Lung (tissue), 12 donors: ENCODE results near the gene OSBPL2. TPM values are rescaled to one million over a fixed set of nuclear protein-coding genes. Genes with fewer than 3 reads are reported as not detected.
A peak's percentile ranks its signal among the peaks of the same experiment; 100 is the strongest.

Source experiments
- ATAC-seq: fragments of 200-7000 bp; cut with Tn5 transposase; one replicate; pipeline ENCODE4 v1.9.1; 2020; ENCODE audit warnings: moderate number of reproducible peaks; ENCODE audit not compliant: insufficient read depth, low FRiP score
- DNase-seq, 3 donors: peaks; one replicate each; pipeline ENCODE4 v3.0.0-alpha.2; 2013 to 2017
- H3K27ac ChIP-seq, 2 donors: one replicate each; pipeline ENCODE4 v1.5.1; 2013; ENCODE audit warnings: mild to moderate bottlenecking in 2 of 2, moderate library complexity in 2 of 2, control low read depth in 1 of 2, inconsistent platforms in 1 of 2, low read depth in 1 of 2, low read length in 1 of 2
- H3K27me3 ChIP-seq, 3 donors: one replicate each; pipeline ENCODE4 v1.5.1; 2013; ENCODE audit warnings: low read length in 2 of 3; ENCODE audit not compliant: control insufficient read depth in 3 of 3, insufficient read depth in 3 of 3
- H3K36me3 ChIP-seq, 4 donors: one replicate each; pipeline ENCODE4 v1.5.1; 2013; ENCODE audit warnings: low read length in 4 of 4, mild to moderate bottlenecking in 1 of 4, moderate library complexity in 1 of 4; ENCODE audit not compliant: control insufficient read depth in 4 of 4, insufficient read depth in 4 of 4
- H3K4me1 ChIP-seq, 5 donors: one replicate each; pipeline ENCODE4 v1.5.1; 2013; ENCODE audit warnings: low read length in 5 of 5, mild to moderate bottlenecking in 2 of 5, moderate library complexity in 1 of 5; ENCODE audit not compliant: control insufficient read depth in 5 of 5, insufficient read depth in 5 of 5
- H3K4me3 ChIP-seq: one replicate; pipeline ENCODE4 v1.5.1; 2013; ENCODE audit warnings: mild to moderate bottlenecking, control low read depth, moderate library complexity
- H3K9ac ChIP-seq, 2 donors: one replicate each; pipeline ENCODE4 v1.5.1; 2013; ENCODE audit warnings: low read length in 2 of 2, control low read depth in 1 of 2; ENCODE audit not compliant: insufficient read depth in 1 of 2
- H3K9me3 ChIP-seq, 4 donors: one replicate each; pipeline ENCODE4 v1.5.1; 2013; ENCODE audit warnings: low read length in 3 of 4, mild to moderate bottlenecking in 1 of 4, moderate library complexity in 1 of 4; ENCODE audit not compliant: control insufficient read depth in 4 of 4, insufficient read depth in 3 of 4
- CTCF ChIP-seq: IDR thresholded peaks from 2 replicates; pipeline ENCODE4 v1.5.1; 2012; ENCODE audit warnings: mild to moderate bottlenecking; ENCODE audit errors: control extremely low read depth, extremely low read depth
- WGBS, 2 donors: extraction: QIAGEN DNeasy Blood & Tissue Kit; methylation state at CpG; one replicate each; pipeline ENCODE4 v1.1.7; 2013; 5-methylcytosine and 5-hydroxymethylcytosine counted together
- polyA plus RNA-seq, 2 donors: library from polyadenylated mRNA; stranded (reverse); fragments of 200-250 nt; gene quantifications; one replicate each; pipeline ENCODE4 v1.2.1, GENCODE V29; 2013
- total RNA-seq, 2 donors: library from RNA; depleted of rRNA in 1 of 2; stranded (reverse); fragments of >200 nt in 1 of 2; gene quantifications; one replicate each; pipeline ENCODE4 v1.2.1, GENCODE V29; 2014 to 2021
- donor health status: control.
- donor health status: control.
- donor health status: Bipolar disorder and iron deficiency.
- donor health status: healthy.
- donor health status: DM: yes; HTN: yes; CAD: no.

Gene OSBPL2
- total and polyA plus RNA-seq, 4 donors: 13.2 to 48.0 (median 27.7) TPM

- Histone ChIP-seq H3K4me1 (peaks cover 0 to 11% (median 0%) of the 10 kb centered on the region in 5 donors), H3K27me3 (no peaks in the 10 kb centered on the region), H3K4me3 (no peak overlapping the region), H3K9ac (no peak overlapping the region), H3K27ac (no peak overlapping the region), H3K36me3 (peaks cover 4 to 53% (median 28%) of the 10 kb centered on the region in 4 donors), H3K9me3 (no peaks in the 10 kb centered on the region)
- TF ChIP-seq CTCF: no peak
- WGBS, 2 donors: 94 to 95% methylated on average over 6 of the region's 6 CpGs
- ATAC-seq (no peak), DNase-seq (no peak)
Observed at GRCh38 chr20:62284448-62284847, 46.1 kb downstream of the OSBPL2 start.

GRCh38 chr20:62285151-62285550 lies 46.8 kb downstream of the OSBPL2 start:
- Histone ChIP-seq H3K4me1 (peaks cover 0 to 11% (median 0%) of the 10 kb centered on the region in 5 donors), H3K27me3 (no peaks in the 10 kb centered on the region), H3K4me3 (no peak overlapping the region), H3K9me3 (no peaks in the 10 kb centered on the region), H3K9ac (no peak overlapping the region), H3K36me3 (peaks cover 4 to 47% (median 28%) of the 10 kb centered on the region in 4 donors), H3K27ac (no peak overlapping the region)
- DNase-seq (no peak), ATAC-seq (no peak)
- TF ChIP-seq CTCF: no peak
- WGBS, 2 donors: 85 to 92% methylated on average over 6 of the region's 6 CpGs

- ATAC-seq: peak; percentile 44
- H3K36me3 ChIP-seq: peaks cover 4 to 43% (median 28%) of the 10 kb centered on the region in 4 donors
Observed at GRCh38 chr20:62285722-62286121, 47.4 kb downstream of the OSBPL2 start.

More at GRCh38 chr20:62285722-62286121, 47.4 kb downstream of the OSBPL2 start:
- DNase-seq: peak; percentile 29 to 70 (median 38)
- WGBS, 2 donors: 59 to 61% methylated on average over 23 of the region's 23 CpGs
- H3K9ac ChIP-seq: no peak overlapping the region
- no peaks in the 10 kb centered on the region for H3K27me3 ChIP-seq
- peaks cover 0 to 11% (median 0%) of the 10 kb centered on the region in 5 donors for H3K4me1 ChIP-seq
- no peak overlapping the region for H3K4me3 ChIP-seq
- no peaks in the 10 kb centered on the region for H3K9me3 ChIP-seq
- peak overlapping the region in 1 of 2 donors; percentile 11 for H3K27ac ChIP-seq
- no peak for TF ChIP-seq CTCF
